ENCODE measurements around the gene TBC1D8.

Gene TBC1D8

GRCh38 chr2:101140978-101141655 is 10.1 kb downstream of the TBC1D8 start:
- TF ChIP-seq CTCF (IDR thresholded peaks at IDR 0.05; ENCODE audit: low read depth, low read length): no peak
- peak; percentile 33 for DNase-seq (ENCODE audit: low read depth, low spot score)
- H3K4me3 ChIP-seq (ENCODE audit: low read depth, low read length): no peak overlapping the region
- in situ Hi-C loops (cut with HindIII; ENCODE audit: low sequenced_read_pairs): no loop called here

- in situ Hi-C loops (cut with HindIII; ENCODE audit: low sequenced_read_pairs): no loop called here
- TF ChIP-seq CTCF (IDR thresholded peaks at IDR 0.05; ENCODE audit: low read depth, low read length): no peak
- no peak for DNase-seq (ENCODE audit: low read depth, low spot score)
- H3K4me3 ChIP-seq (ENCODE audit: low read depth, low read length): no peak overlapping the region
Measured at GRCh38 chr2:101140237-101140636, 10.9 kb downstream of the TBC1D8 start.

GRCh38 chr2:101139495-101139894 is 11.7 kb downstream of the TBC1D8 start:
- DNase-seq (ENCODE audit: low read depth, low spot score): no peak
- H3K4me3 ChIP-seq (ENCODE audit: low read depth, low read length): no peak overlapping the region
- in situ Hi-C loops (cut with HindIII; ENCODE audit: low sequenced_read_pairs): no loop called here
- no peak for TF ChIP-seq CTCF (IDR thresholded peaks at IDR 0.05; ENCODE audit: low read depth, low read length)

GRCh38 chr2:101135412-101136296 is 15.5 kb downstream of the TBC1D8 start:
- no peak overlapping the region for H3K4me3 ChIP-seq (ENCODE audit: low read depth, low read length)
- no peak for TF ChIP-seq CTCF (IDR thresholded peaks at IDR 0.05; ENCODE audit: low read depth, low read length)
- no peak for DNase-seq (ENCODE audit: low read depth, low spot score)
- in situ Hi-C loops (cut with HindIII; ENCODE audit: low sequenced_read_pairs): no loop called here

GRCh38 chr2:101133492-101134100 is 17.6 kb downstream of the TBC1D8 start:
- TF ChIP-seq CTCF (IDR thresholded peaks at IDR 0.05; ENCODE audit: low read depth, low read length): no peak
- no peak for DNase-seq (ENCODE audit: low read depth, low spot score)
- in situ Hi-C loops (cut with HindIII; ENCODE audit: low sequenced_read_pairs): no loop called here
- H3K4me3 ChIP-seq (ENCODE audit: low read depth, low read length): no peak overlapping the region

GRCh38 chr2:101132202-101132601 is 19.0 kb downstream of the TBC1D8 start:
- no peak for DNase-seq (ENCODE audit: low read depth, low spot score)
- in situ Hi-C loops (cut with HindIII; ENCODE audit: low sequenced_read_pairs): no loop called here
- H3K4me3 ChIP-seq (ENCODE audit: low read depth, low read length): no peak overlapping the region
- TF ChIP-seq CTCF (IDR thresholded peaks at IDR 0.05; ENCODE audit: low read depth, low read length): no peak

Measured in astrocyte of the spinal cord (primary cell).